ENCODE data around the gene RPS6KA5. TPM values are rescaled to one million over a fixed set of nuclear protein-coding genes. Genes with fewer than 3 reads are reported as not detected.

RPS6KA5 gene
- total RNA-seq, 1 donor from 2014 or later, result 12.8 TPM

DNA sequence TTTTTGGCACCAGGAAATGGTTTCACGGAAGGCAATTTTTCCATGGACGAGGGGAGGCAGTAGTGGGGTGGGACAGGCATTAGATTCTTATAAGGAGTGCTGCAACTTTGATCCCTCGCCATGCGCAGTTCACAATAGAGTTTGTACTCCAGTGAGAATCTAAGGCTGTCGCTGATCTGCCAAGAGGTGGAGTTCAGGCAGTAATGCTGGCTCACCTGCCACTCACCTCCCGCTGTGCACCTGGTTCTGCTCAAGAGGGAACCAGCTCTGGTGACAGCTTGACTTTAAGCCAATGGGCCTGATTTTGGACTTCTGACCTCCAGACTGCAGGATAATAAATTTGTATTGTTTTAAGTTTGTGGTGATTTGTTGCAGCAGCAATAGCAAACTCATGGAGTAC, 163.4 kb downstream of the RPS6KA5 start:
- DNase-seq (ENCODE audit: low spot score in 2 of 2, unreplicated experiment in 2 of 2), result no peak
- no peaks in the 10 kb centered on the region for H3K27me3 Mint-ChIP-seq (ENCODE audit: low read depth)
- H3K36me3 Mint-ChIP-seq, result peaks cover 4% of the 10 kb centered on the region
- no peaks in the 10 kb centered on the region for H3K9me3 Mint-ChIP-seq
- no peaks in the 10 kb centered on the region for H3K4me1 Mint-ChIP-seq
- TF ChIP-seq, protein P1, sequence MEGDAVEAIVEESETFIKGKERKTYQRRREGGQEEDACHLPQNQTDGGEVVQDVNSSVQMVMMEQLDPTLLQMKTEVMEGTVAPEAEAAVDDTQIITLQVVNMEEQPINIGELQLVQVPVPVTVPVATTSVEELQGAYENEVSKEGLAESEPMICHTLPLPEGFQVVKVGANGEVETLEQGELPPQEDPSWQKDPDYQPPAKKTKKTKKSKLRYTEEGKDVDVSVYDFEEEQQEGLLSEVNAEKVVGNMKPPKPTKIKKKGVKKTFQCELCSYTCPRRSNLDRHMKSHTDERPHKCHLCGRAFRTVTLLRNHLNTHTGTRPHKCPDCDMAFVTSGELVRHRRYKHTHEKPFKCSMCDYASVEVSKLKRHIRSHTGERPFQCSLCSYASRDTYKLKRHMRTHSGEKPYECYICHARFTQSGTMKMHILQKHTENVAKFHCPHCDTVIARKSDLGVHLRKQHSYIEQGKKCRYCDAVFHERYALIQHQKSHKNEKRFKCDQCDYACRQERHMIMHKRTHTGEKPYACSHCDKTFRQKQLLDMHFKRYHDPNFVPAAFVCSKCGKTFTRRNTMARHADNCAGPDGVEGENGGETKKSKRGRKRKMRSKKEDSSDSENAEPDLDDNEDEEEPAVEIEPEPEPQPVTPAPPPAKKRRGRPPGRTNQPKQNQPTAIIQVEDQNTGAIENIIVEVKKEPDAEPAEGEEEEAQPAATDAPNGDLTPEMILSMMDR (IDR thresholded peaks at IDR 0.05; ENCODE audit: unreplicated experiment), result no peak
- H3K4me3 Mint-ChIP-seq, result no peak overlapping the region
- no peak overlapping the region for H3K27ac Mint-ChIP-seq

DNA sequence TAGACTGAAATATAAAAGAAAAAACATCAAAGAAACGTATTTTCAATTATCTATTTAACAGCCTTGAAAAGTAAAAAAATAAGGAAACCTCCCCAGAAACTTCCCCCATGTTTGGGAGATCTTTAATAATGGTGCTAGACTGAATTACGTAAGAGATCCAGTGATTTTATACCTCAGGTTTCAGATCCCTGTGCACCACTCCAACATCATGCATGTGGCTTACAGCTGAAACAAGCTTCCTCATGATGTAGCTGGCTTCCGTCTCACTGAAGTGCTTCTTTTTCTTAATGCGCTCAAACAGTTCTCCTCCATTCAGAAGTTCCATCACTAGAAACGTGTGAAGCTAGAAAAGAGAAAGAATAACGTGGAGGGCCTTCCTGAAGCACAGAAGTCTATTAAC, 166.2 kb downstream of the RPS6KA5 start:
- Mint-ChIP-seq H3K27me3 (ENCODE audit: low read depth) (no peaks in the 10 kb centered on the region), H3K4me1 (no peaks in the 10 kb centered on the region), H3K36me3 (peaks cover 4% of the 10 kb centered on the region), H3K27ac (no peak overlapping the region), H3K4me3 (no peak overlapping the region), H3K9me3 (no peaks in the 10 kb centered on the region)
- TF ChIP-seq, protein P1 (IDR thresholded peaks at IDR 0.05; ENCODE audit: unreplicated experiment), result no peak
- DNase-seq (ENCODE audit: low spot score in 2 of 2, unreplicated experiment in 2 of 2), result no peak

DNA sequence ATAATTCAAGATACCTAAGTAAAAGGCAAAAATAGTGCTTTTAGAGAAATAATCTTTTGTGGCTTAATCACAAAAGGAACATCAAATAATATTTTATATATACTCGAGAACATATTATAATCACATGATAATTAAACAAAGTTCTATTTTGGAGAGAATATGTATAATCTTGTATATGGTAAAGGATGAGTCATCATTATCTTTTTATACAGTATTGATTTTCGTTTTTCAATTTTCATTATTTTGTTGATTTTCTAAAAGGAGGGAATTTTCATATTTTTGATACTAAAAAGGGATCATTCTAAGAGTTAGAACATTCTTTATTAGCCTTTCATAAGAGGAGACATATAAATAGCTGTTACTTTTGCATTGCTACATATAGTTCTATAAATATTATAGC, 166.9 kb downstream of the RPS6KA5 start:
- no peaks in the 10 kb centered on the region for H3K27me3 Mint-ChIP-seq (ENCODE audit: low read depth)
- H3K4me1 Mint-ChIP-seq, result no peaks in the 10 kb centered on the region
- no peak for DNase-seq (ENCODE audit: low spot score in 2 of 2, unreplicated experiment in 2 of 2)
- no peaks in the 10 kb centered on the region for H3K9me3 Mint-ChIP-seq
- TF ChIP-seq, protein P1 (IDR thresholded peaks at IDR 0.05; ENCODE audit: unreplicated experiment), result no peak
- no peak overlapping the region for H3K27ac Mint-ChIP-seq
- H3K4me3 Mint-ChIP-seq, result no peak overlapping the region
- H3K36me3 Mint-ChIP-seq, result peaks cover 3% of the 10 kb centered on the region

DNA sequence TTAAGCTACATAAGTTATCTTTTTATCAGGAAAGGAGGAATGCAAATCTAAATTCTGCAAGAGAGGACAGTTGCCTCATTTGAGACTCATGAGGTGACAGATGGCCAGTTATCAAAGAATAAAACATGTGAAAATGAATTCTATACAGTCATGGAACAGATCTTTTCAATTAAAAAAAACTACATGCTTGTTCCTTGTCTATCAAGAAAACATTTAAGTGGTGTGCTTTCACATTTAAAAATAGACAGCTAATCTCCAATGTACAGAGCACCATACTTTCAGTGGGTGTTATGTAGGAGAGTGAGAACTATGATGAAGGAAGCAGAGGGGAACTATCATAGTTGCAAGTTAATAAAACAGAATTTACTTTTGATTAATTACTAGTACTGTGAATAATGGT, 167.5 kb downstream of the RPS6KA5 start:
- no peak overlapping the region for H3K27ac Mint-ChIP-seq
- TF ChIP-seq, protein P1 (IDR thresholded peaks at IDR 0.05; ENCODE audit: unreplicated experiment), result no peak
- H3K36me3 Mint-ChIP-seq, result no peaks in the 10 kb centered on the region
- no peaks in the 10 kb centered on the region for H3K9me3 Mint-ChIP-seq
- no peak for DNase-seq (ENCODE audit: low spot score in 2 of 2, unreplicated experiment in 2 of 2)
- no peaks in the 10 kb centered on the region for H3K4me1 Mint-ChIP-seq
- no peak overlapping the region for H3K4me3 Mint-ChIP-seq
- H3K27me3 Mint-ChIP-seq (ENCODE audit: low read depth), result no peaks in the 10 kb centered on the region

DNA sequence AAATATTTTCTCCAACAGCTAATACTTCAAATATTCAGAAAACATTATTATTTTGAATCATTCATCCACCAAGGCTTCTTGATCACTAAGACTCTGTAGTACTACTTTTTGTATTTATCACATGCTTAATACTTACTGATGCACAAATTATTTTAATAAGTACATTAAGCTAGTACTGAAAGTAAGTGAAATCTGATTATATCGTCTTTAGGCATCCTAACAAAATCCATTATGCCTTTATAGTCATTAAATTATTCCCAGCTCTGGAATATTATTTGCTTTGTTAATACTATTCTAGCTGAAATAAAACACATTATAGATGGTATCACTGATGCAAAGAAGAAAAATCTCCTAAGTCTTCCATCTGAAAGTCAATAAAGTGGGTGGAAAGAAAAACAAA, 169.1 kb downstream of the RPS6KA5 start:
- Mint-ChIP-seq H3K4me3 (no peak overlapping the region), H3K27ac (no peak overlapping the region), H3K9me3 (no peaks in the 10 kb centered on the region), H3K36me3 (no peaks in the 10 kb centered on the region), H3K4me1 (no peaks in the 10 kb centered on the region), H3K27me3 (ENCODE audit: low read depth) (no peaks in the 10 kb centered on the region)
- TF ChIP-seq, protein P1 (IDR thresholded peaks at IDR 0.05; ENCODE audit: unreplicated experiment), result no peak
- no peak for DNase-seq (ENCODE audit: low spot score in 2 of 2, unreplicated experiment in 2 of 2)
